GM23338 (cell line): ENCODE results near the gene WDR38.

ENCODE experiments used
- CREB1 ChIP-seq: fragments of 250-450 bp; sonication (Bioruptor Pico); IDR thresholded peaks from 2 replicates; pipeline ENCODE4 v1.5.0; 2020; ENCODE audit warnings: low read depth, mild to moderate bottlenecking, moderate library complexity
- CTCF ChIP-seq, 2 experiments: fragments of 200-600 bp in 1 of 2; sonication (generic) in 1 of 2; conservative IDR thresholded peaks; 2 replicates each; pipeline versions ENCODE4 v1.5.1 to v1.6.1; 2016 to 2017; ENCODE audit warnings: antibody characterized with exemption in 2 of 2, low read depth in 2 of 2, mild to moderate bottlenecking in 2 of 2, moderate library complexity in 1 of 2
- EZH2 ChIP-seq: fragments of 200-600 bp; sonication (generic); IDR thresholded peaks from one replicate; pipeline ENCODE4 v1.8.0; 2017; ENCODE audit warnings: antibody characterized with exemption, mild to moderate bottlenecking, low read depth; ENCODE audit not compliant: unreplicated experiment
- EZH2phosphoT487 ChIP-seq: fragments of 200-600 bp; sonication (generic); IDR thresholded peaks from one replicate; pipeline ENCODE4 v1.8.1; 2018; ENCODE audit warnings: antibody characterized with exemption; ENCODE audit not compliant: unreplicated experiment
- JUNB ChIP-seq: IDR thresholded peaks from one replicate; pipeline ENCODE4 v1.6.1; 2016; ENCODE audit warnings: antibody characterized with exemption; ENCODE audit not compliant: unreplicated experiment
- STAT1 ChIP-seq: IDR thresholded peaks from one replicate; pipeline ENCODE4 v1.6.1; 2016; ENCODE audit warnings: antibody characterized with exemption; ENCODE audit not compliant: unreplicated experiment
- ZNF462 ChIP-seq: fragments of 250-450 bp; sonication (Bioruptor Pico); IDR thresholded peaks from 2 replicates; pipeline ENCODE4 v1.5.0; 2020; ENCODE audit warnings: mild to moderate bottlenecking, moderate library complexity

GRCh38 chr9:124860582-124861341 is 7.5 kb downstream of the WDR38 start:
- no peak for TF ChIP-seq EZH2
- TF ChIP-seq CTCF (conservative IDR thresholded peaks at IDR 0.05; ENCODE audit: low read depth in 2 of 2), result no peak
- TF ChIP-seq EZH2phosphoT487, result no peak
- no peak for TF ChIP-seq STAT1
- TF ChIP-seq ZNF462 (CRISPR knock-in tag), result no peak
- no peak for TF ChIP-seq CREB1 (CRISPR knock-in tag)
- no peak for TF ChIP-seq JUNB
